IMR-90 (cell line): ENCODE data around the gene EEF1G. TPM values are rescaled to one million over a fixed set of nuclear protein-coding genes. Genes with fewer than 3 reads are reported as not detected.
A peak's percentile ranks its signal among the peaks of the same experiment; 100 is the strongest.

ENCODE experiments used
- ATAC-seq: fragments of 200-7000 bp; cut with Tn5 transposase; 2 replicates; pipeline ENCODE4 v1.9.1; 2020; ENCODE audit warnings: low read depth, mild to moderate bottlenecking, moderate library complexity
- BruUV-seq: library from RNA; stranded (reverse); fragments of 400-500 nt; replicated peaks from 2 replicates; lab custom pipeline; 2021; lab: Mats Ljungman, UMichigan
- CTCF ChIA-PET: fragments of 300-600 bp; formaldehyde crosslinking; extraction: SDS; loops from one replicate; lab custom pipeline; 2021; ENCODE audit warnings: antibody characterized with exemption; lab: Yijun Ruan, JAX
- POLR2A ChIA-PET: fragments of 300-600 bp; sonication (Branson Sonifier 250); formaldehyde crosslinking; loops from one replicate; lab custom pipeline; 2022; ENCODE audit warnings: antibody characterized with exemption; ENCODE audit not compliant: unreplicated experiment; lab: Charles Lee
- DNase-seq: peaks from one replicate; pipeline ENCODE4 v3.0.0; 2013
- H2AFZ ChIP-seq: replicated peaks from 2 replicates; pipeline ENCODE3; 2013; ENCODE audit warnings: low read length, mild to moderate bottlenecking; ENCODE audit not compliant: poor library complexity
- H2AK5ac ChIP-seq: 2 replicates; pipeline ENCODE4 v1.6.1; 2013; ENCODE audit warnings: low read depth, low read length, inconsistent platforms
- H2AK9ac ChIP-seq: replicated peaks from 2 replicates; pipeline ENCODE3; 2013; ENCODE audit warnings: mild to moderate bottlenecking, low read depth, low read length, moderate library complexity; ENCODE audit not compliant: poor library complexity
- H2BK120ac ChIP-seq: 2 replicates; pipeline ENCODE4 v1.6.1; 2013; ENCODE audit warnings: low read depth, low read length, inconsistent platforms
- H2BK15ac ChIP-seq: 3 replicates; pipeline ENCODE4 v1.6.1; 2013; ENCODE audit warnings: low read depth, low read length, inconsistent platforms
- H2BK20ac ChIP-seq: 2 replicates; pipeline ENCODE4 v1.6.1; 2013; ENCODE audit warnings: low read depth, mild to moderate bottlenecking, inconsistent platforms, low read length, moderate library complexity
- H2BK5ac ChIP-seq: 2 replicates; pipeline ENCODE4 v1.6.1; 2013; ENCODE audit warnings: mild to moderate bottlenecking, low read depth, low read length, inconsistent platforms; ENCODE audit not compliant: poor library complexity, severe bottlenecking
- H3K14ac ChIP-seq: replicated peaks from 2 replicates; pipeline ENCODE4 v1.6.1; 2013; ENCODE audit warnings: low read depth, low read length, inconsistent platforms
- H3K18ac ChIP-seq: 2 replicates; pipeline ENCODE4 v1.6.1; 2013; ENCODE audit warnings: low read depth, low read length, control low read depth
- H3K23ac ChIP-seq: 2 replicates; pipeline ENCODE4 v1.6.1; 2013; ENCODE audit warnings: low read depth, low read length, inconsistent platforms
- H3K27ac ChIP-seq: 2 replicates; pipeline ENCODE4 v1.5.1; 2013; ENCODE audit warnings: mild to moderate bottlenecking, control low read depth, low read length; ENCODE audit not compliant: insufficient read depth
- H3K27me3 ChIP-seq: 2 replicates; pipeline ENCODE4 v1.6.1; 2013; ENCODE audit warnings: low read length; ENCODE audit not compliant: control insufficient read depth, insufficient read depth
- H3K36me3 ChIP-seq: 2 replicates; pipeline ENCODE4 v1.6.1; 2013; ENCODE audit warnings: low read length, mixed read lengths; ENCODE audit not compliant: control insufficient read depth, insufficient read depth
- H3K4ac ChIP-seq: 2 replicates; pipeline ENCODE4 v1.6.1; 2013; ENCODE audit warnings: low read depth, low read length, inconsistent platforms
- H3K4me1 ChIP-seq: 2 replicates; pipeline ENCODE4 v1.6.1; 2013; ENCODE audit warnings: low read length, mixed read lengths; ENCODE audit not compliant: control insufficient read depth, insufficient read depth
- H3K4me2 ChIP-seq: 2 replicates; pipeline ENCODE4 v1.6.1; 2013; ENCODE audit warnings: low read depth, mild to moderate bottlenecking, control low read depth, low read length, moderate library complexity
- H3K4me3 ChIP-seq: 2 replicates; pipeline ENCODE4 v1.5.1; 2013; ENCODE audit warnings: low read depth, mild to moderate bottlenecking, control low read depth, low read length, moderate library complexity; ENCODE audit not compliant: insufficient read depth
- H3K56ac ChIP-seq: 2 replicates; pipeline ENCODE4 v1.6.1; 2013; ENCODE audit warnings: low read length, inconsistent platforms; ENCODE audit not compliant: insufficient read depth; ENCODE audit errors: extremely low read depth
- H3K79me1 ChIP-seq, 2 experiments: 2 replicates each; pipeline ENCODE4 v1.6.1; 2013; ENCODE audit warnings: low read length in 2 of 2, inconsistent platforms in 1 of 2, low read depth in 1 of 2
- H3K9ac ChIP-seq: 2 replicates; pipeline ENCODE4 v1.6.1; 2013; ENCODE audit warnings: low read depth, low read length, control low read depth
- H3K9me1 ChIP-seq: 2 replicates; pipeline ENCODE4 v1.6.1; 2013; ENCODE audit warnings: low read length, inconsistent platforms; ENCODE audit not compliant: insufficient read depth
- H3K9me3 ChIP-seq: 2 replicates; pipeline ENCODE4 v1.6.1; 2013; ENCODE audit warnings: low read length; ENCODE audit not compliant: control insufficient read depth, insufficient read depth
- H4K20me1 ChIP-seq: 2 replicates; pipeline ENCODE4 v1.6.1; 2013; ENCODE audit warnings: low read length, inconsistent platforms; ENCODE audit not compliant: insufficient read depth
- H4K5ac ChIP-seq: 2 replicates; pipeline ENCODE4 v1.6.1; 2013; ENCODE audit warnings: mild to moderate bottlenecking, low read depth, low read length, control low read depth
- H4K8ac ChIP-seq, 2 experiments: 2 replicates each; pipeline ENCODE4 v1.6.1; 2013; ENCODE audit warnings: low read depth in 2 of 2, low read length in 2 of 2, control low read depth in 1 of 2, inconsistent platforms in 1 of 2
- H4K91ac ChIP-seq: 2 replicates; pipeline ENCODE4 v1.6.1; 2013; ENCODE audit warnings: low read depth, low read length, inconsistent platforms; ENCODE audit not compliant: insufficient read depth
- BHLHE40 ChIP-seq: fragments of 150-350 bp; IDR thresholded peaks from 2 replicates; pipeline ENCODE4 v1.6.1; 2016; ENCODE audit warnings: mild to moderate bottlenecking, low read depth, low read length
- CEBPB ChIP-seq: IDR thresholded peaks from 2 replicates; pipeline ENCODE4 v1.6.1; 2012; ENCODE audit warnings: low read depth, low read length, improper control_type of control experiment
- FOS ChIP-seq: fragments of 150-350 bp; IDR thresholded peaks from 2 replicates; pipeline ENCODE4 v1.6.1; 2016; ENCODE audit warnings: low read depth, low read length
- MAFK ChIP-seq: IDR thresholded peaks from 2 replicates; pipeline ENCODE4 v1.6.1; 2012; ENCODE audit warnings: low read depth, low read length, improper control_type of control experiment
- NFE2L2 ChIP-seq: fragments of 150-350 bp; IDR thresholded peaks from 2 replicates; pipeline ENCODE4 v1.6.1; 2016; ENCODE audit warnings: low read depth, mild to moderate bottlenecking, low read length
- POLR2A ChIP-seq: IDR thresholded peaks from 2 replicates; pipeline ENCODE4 v1.6.1; 2012; ENCODE audit warnings: mild to moderate bottlenecking, low read depth, low read length
- RAD21 ChIP-seq: IDR thresholded peaks from 2 replicates; pipeline ENCODE4 v1.6.1; 2012; ENCODE audit warnings: low read length, improper control_type of control experiment
- RCOR1 ChIP-seq: IDR thresholded peaks from 2 replicates; pipeline ENCODE4 v1.6.1; 2012; ENCODE audit warnings: mild to moderate bottlenecking, low read length, improper control_type of control experiment; ENCODE audit not compliant: insufficient replicate concordance
- RFX5 ChIP-seq: IDR thresholded peaks from 2 replicates; pipeline ENCODE4 v1.8.0; 2012; ENCODE audit warnings: low read depth, mild to moderate bottlenecking, low read length, moderate library complexity
- SMC3 ChIP-seq: fragments of 150-350 bp; IDR thresholded peaks from 2 replicates; pipeline ENCODE4 v1.6.1; 2016; ENCODE audit warnings: low read depth, mild to moderate bottlenecking, antibody characterized with exemption, low read length, moderate library complexity
- WGBS, 2 experiments: methylation state at CpG; one replicate each; pipeline versions ENCODE4 v1.1.5 to v1.1.7; 2013; ENCODE audit warnings: missing lambda C conversion rate in 2 of 2; ENCODE audit not compliant: insufficient read length in 1 of 2; ENCODE audit errors: extremely low coverage in 2 of 2; 5-methylcytosine and 5-hydroxymethylcytosine counted together
- dilution Hi-C: fragments of 300-500 bp; cut with HindIII; formaldehyde crosslinking; loops from one replicate; pipeline ENCODE4 v1.14.3; 2018; ENCODE audit warnings: low sequenced_read_pairs; ENCODE audit not compliant: unreplicated experiment
- in situ Hi-C: fragments of 300-500 bp; cut with MboI; formaldehyde crosslinking; loops from 3 replicates; pipeline ENCODE4 v1.14.3; 2019; ENCODE audit warnings: low sequenced_read_pairs, inconsistent platforms, mixed read lengths
- intact Hi-C: fragments of 100-400 bp; cut with micrococcal nuclease; formaldehyde crosslinking; loops from 2 replicates; pipeline ENCODE4 v1.10.0; 2022
- polyA plus RNA-seq, 3 experiments: library from polyadenylated mRNA; depleted of rRNA; stranded (reverse); fragments of >200 nt; gene quantifications; 2 replicates each; pipeline ENCODE4 v1.2.3, GENCODE V29; 2012; ENCODE audit warnings: low replicate concordance in 1 of 3
- total RNA-seq: library from RNA; depleted of rRNA; stranded (reverse); fragments of >200 nt; gene quantifications from 2 replicates; pipeline ENCODE4 v1.2.3, GENCODE V29; 2012
- TF ChIP-seq, protein P1 (sequence below): fragments of 150-350 bp; IDR thresholded peaks from 2 replicates; pipeline ENCODE4 v1.6.1; 2017; ENCODE audit warnings: mild to moderate bottlenecking, antibody characterized with exemption, low read length, low read depth
- TF ChIP-seq, protein P2 (sequence below): conservative IDR thresholded peaks from 2 replicates; pipeline ENCODE4 v1.5.1; 2012; ENCODE audit warnings: mild to moderate bottlenecking, low read depth, low read length, improper control_type of control experiment

The EEF1G gene
- total and polyA plus RNA-seq, 2 of the 4 experiments (the other 2 are of a cell fraction): 1,684 to 1,857 TPM

DNA sequence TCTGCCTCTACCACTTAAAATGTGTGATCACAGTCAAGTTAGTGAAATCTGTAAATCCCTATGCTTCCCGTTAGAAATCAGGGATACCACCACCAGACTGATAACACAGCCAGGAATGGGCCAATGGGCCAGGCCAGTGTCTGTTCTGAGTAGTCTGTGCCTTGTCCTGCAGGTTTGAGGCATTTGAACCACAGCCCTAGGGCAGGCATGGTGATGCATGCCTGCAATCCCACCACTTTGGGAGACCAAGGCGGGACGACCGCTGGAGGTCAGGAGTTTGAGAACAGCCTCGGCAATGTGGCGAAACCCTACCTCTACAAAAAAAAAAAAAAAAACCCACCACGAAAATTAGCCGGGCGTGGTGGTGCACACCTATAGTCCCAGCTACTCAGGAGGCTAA is 15.0 kb downstream of the EEF1G start:
- H3K4me1 ChIP-seq: peaks cover 32% of the 10 kb centered on the region
- H3K23ac ChIP-seq: peak overlapping the region; percentile 4; the same call in 1 of the 2 replicates
- no peak for ATAC-seq
- H3K9me1 ChIP-seq: peaks cover 24% of the 10 kb centered on the region
- H3K4me3 ChIP-seq: no peak overlapping the region
- H4K5ac ChIP-seq: no peak overlapping the region
- intact Hi-C loops (no loop called here), in situ Hi-C loops (loop anchor here (5.0 kb wide), 1 partner anchor 161 kb away; no protein-coding TSS in a partner anchor), dilution Hi-C loops (no loop called here)
- no peak for DNase-seq
- no peaks in the 10 kb centered on the region for H3K9me3 ChIP-seq
- peaks cover 21 to 46% of the 10 kb centered on the region in 2 experiments for H3K79me1 ChIP-seq
- no peak overlapping the region for H4K8ac ChIP-seq
- H2AK5ac ChIP-seq: 0 out of 2 replicates have a peak overlapping the region, but pooled peaks have one; percentile 36
- ChIA-PET CTCF (interaction anchor here (1.0 to 2.7 kb wide), 2 partner anchors 16 to 164 kb away, joined by 4 to 8 read pairs; no protein-coding TSS in a partner anchor), POLR2A (no interaction called here)
- H3K18ac ChIP-seq: no peak overlapping the region
- no peak overlapping the region for H3K9ac ChIP-seq
- WGBS, 2 experiments: no CpG with 5 or more reads among the region's 9 CpGs
- no peaks in the 10 kb centered on the region for H3K27me3 ChIP-seq
- H2BK15ac ChIP-seq: no peak overlapping the region
- BruUV-seq: no TSS peak
- TF ChIP-seq RAD21 (no peak), RFX5 (no peak), BHLHE40 (no peak), SMC3 (no peak), RCOR1 (no peak), CEBPB (no peak), MAFK (no peak), FOS (no peak), NFE2L2 (no peak), POLR2A (no peak)
- TF ChIP-seq, protein P1, sequence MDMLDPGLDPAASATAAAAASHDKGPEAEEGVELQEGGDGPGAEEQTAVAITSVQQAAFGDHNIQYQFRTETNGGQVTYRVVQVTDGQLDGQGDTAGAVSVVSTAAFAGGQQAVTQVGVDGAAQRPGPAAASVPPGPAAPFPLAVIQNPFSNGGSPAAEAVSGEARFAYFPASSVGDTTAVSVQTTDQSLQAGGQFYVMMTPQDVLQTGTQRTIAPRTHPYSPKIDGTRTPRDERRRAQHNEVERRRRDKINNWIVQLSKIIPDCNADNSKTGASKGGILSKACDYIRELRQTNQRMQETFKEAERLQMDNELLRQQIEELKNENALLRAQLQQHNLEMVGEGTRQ: no peak
- TF ChIP-seq, protein P2, sequence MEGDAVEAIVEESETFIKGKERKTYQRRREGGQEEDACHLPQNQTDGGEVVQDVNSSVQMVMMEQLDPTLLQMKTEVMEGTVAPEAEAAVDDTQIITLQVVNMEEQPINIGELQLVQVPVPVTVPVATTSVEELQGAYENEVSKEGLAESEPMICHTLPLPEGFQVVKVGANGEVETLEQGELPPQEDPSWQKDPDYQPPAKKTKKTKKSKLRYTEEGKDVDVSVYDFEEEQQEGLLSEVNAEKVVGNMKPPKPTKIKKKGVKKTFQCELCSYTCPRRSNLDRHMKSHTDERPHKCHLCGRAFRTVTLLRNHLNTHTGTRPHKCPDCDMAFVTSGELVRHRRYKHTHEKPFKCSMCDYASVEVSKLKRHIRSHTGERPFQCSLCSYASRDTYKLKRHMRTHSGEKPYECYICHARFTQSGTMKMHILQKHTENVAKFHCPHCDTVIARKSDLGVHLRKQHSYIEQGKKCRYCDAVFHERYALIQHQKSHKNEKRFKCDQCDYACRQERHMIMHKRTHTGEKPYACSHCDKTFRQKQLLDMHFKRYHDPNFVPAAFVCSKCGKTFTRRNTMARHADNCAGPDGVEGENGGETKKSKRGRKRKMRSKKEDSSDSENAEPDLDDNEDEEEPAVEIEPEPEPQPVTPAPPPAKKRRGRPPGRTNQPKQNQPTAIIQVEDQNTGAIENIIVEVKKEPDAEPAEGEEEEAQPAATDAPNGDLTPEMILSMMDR: no peak
- H3K14ac ChIP-seq: no peak overlapping the region
- peaks cover 26% of the 10 kb centered on the region for H3K36me3 ChIP-seq
- no peak overlapping the region for H3K4ac ChIP-seq
- no peak overlapping the region for H4K91ac ChIP-seq
- H2BK120ac ChIP-seq: no peak overlapping the region
- H2BK20ac ChIP-seq: no peak overlapping the region
- no peak overlapping the region for H2BK5ac ChIP-seq
- no peak overlapping the region for H2AFZ ChIP-seq
- H3K56ac ChIP-seq: no peak overlapping the region
- H4K20me1 ChIP-seq: peaks cover 38% of the 10 kb centered on the region
- H3K4me2 ChIP-seq: no peak overlapping the region
- H2AK9ac ChIP-seq: no peak overlapping the region
- H3K27ac ChIP-seq: no peak overlapping the region
